IMR-90 (cell line): Measurements from ENCODE around the gene ZNF335. TPM values are rescaled to one million over a fixed set of nuclear protein-coding genes. Genes with fewer than 3 reads are reported as not detected.

ENCODE experiments used
- ATAC-seq: fragments of 200-7000 bp; cut with Tn5 transposase; 2 replicates; pipeline ENCODE4 v1.9.1; 2020; ENCODE audit warnings: low read depth, mild to moderate bottlenecking, moderate library complexity
- BruUV-seq: library from RNA; stranded (reverse); fragments of 400-500 nt; replicated peaks from 2 replicates; lab custom pipeline; 2021; lab: Mats Ljungman, UMichigan
- CTCF ChIA-PET: fragments of 300-600 bp; formaldehyde crosslinking; extraction: SDS; loops from one replicate; lab custom pipeline; 2021; ENCODE audit warnings: antibody characterized with exemption; lab: Yijun Ruan, JAX
- POLR2A ChIA-PET: fragments of 300-600 bp; sonication (Branson Sonifier 250); formaldehyde crosslinking; loops from one replicate; lab custom pipeline; 2022; ENCODE audit warnings: antibody characterized with exemption; ENCODE audit not compliant: unreplicated experiment; lab: Charles Lee
- DNase-seq: peaks from one replicate; pipeline ENCODE4 v3.0.0; 2013
- H2AFZ ChIP-seq: replicated peaks from 2 replicates; pipeline ENCODE3; 2013; ENCODE audit warnings: low read length, mild to moderate bottlenecking; ENCODE audit not compliant: poor library complexity
- H2AK5ac ChIP-seq: 2 replicates; pipeline ENCODE4 v1.6.1; 2013; ENCODE audit warnings: low read depth, low read length, inconsistent platforms
- H2AK9ac ChIP-seq: replicated peaks from 2 replicates; pipeline ENCODE3; 2013; ENCODE audit warnings: mild to moderate bottlenecking, low read depth, low read length, moderate library complexity; ENCODE audit not compliant: poor library complexity
- H2BK120ac ChIP-seq: 2 replicates; pipeline ENCODE4 v1.6.1; 2013; ENCODE audit warnings: low read depth, low read length, inconsistent platforms
- H2BK15ac ChIP-seq: 3 replicates; pipeline ENCODE4 v1.6.1; 2013; ENCODE audit warnings: low read depth, low read length, inconsistent platforms
- H2BK20ac ChIP-seq: 2 replicates; pipeline ENCODE4 v1.6.1; 2013; ENCODE audit warnings: low read depth, mild to moderate bottlenecking, inconsistent platforms, low read length, moderate library complexity
- H2BK5ac ChIP-seq: 2 replicates; pipeline ENCODE4 v1.6.1; 2013; ENCODE audit warnings: mild to moderate bottlenecking, low read depth, low read length, inconsistent platforms; ENCODE audit not compliant: poor library complexity, severe bottlenecking
- H3K14ac ChIP-seq: replicated peaks from 2 replicates; pipeline ENCODE4 v1.6.1; 2013; ENCODE audit warnings: low read depth, low read length, inconsistent platforms
- H3K18ac ChIP-seq: 2 replicates; pipeline ENCODE4 v1.6.1; 2013; ENCODE audit warnings: low read depth, low read length, control low read depth
- H3K23ac ChIP-seq: 2 replicates; pipeline ENCODE4 v1.6.1; 2013; ENCODE audit warnings: low read depth, low read length, inconsistent platforms
- H3K27ac ChIP-seq: 2 replicates; pipeline ENCODE4 v1.5.1; 2013; ENCODE audit warnings: mild to moderate bottlenecking, control low read depth, low read length; ENCODE audit not compliant: insufficient read depth
- H3K27me3 ChIP-seq: 2 replicates; pipeline ENCODE4 v1.6.1; 2013; ENCODE audit warnings: low read length; ENCODE audit not compliant: control insufficient read depth, insufficient read depth
- H3K36me3 ChIP-seq: 2 replicates; pipeline ENCODE4 v1.6.1; 2013; ENCODE audit warnings: low read length, mixed read lengths; ENCODE audit not compliant: control insufficient read depth, insufficient read depth
- H3K4ac ChIP-seq: 2 replicates; pipeline ENCODE4 v1.6.1; 2013; ENCODE audit warnings: low read depth, low read length, inconsistent platforms
- H3K4me1 ChIP-seq: 2 replicates; pipeline ENCODE4 v1.6.1; 2013; ENCODE audit warnings: low read length, mixed read lengths; ENCODE audit not compliant: control insufficient read depth, insufficient read depth
- H3K4me2 ChIP-seq: 2 replicates; pipeline ENCODE4 v1.6.1; 2013; ENCODE audit warnings: low read depth, mild to moderate bottlenecking, control low read depth, low read length, moderate library complexity
- H3K4me3 ChIP-seq: 2 replicates; pipeline ENCODE4 v1.5.1; 2013; ENCODE audit warnings: low read depth, mild to moderate bottlenecking, control low read depth, low read length, moderate library complexity; ENCODE audit not compliant: insufficient read depth
- H3K56ac ChIP-seq: 2 replicates; pipeline ENCODE4 v1.6.1; 2013; ENCODE audit warnings: low read length, inconsistent platforms; ENCODE audit not compliant: insufficient read depth; ENCODE audit errors: extremely low read depth
- H3K79me1 ChIP-seq, 2 experiments: 2 replicates each; pipeline ENCODE4 v1.6.1; 2013; ENCODE audit warnings: low read length in 2 of 2, inconsistent platforms in 1 of 2, low read depth in 1 of 2
- H3K9ac ChIP-seq: 2 replicates; pipeline ENCODE4 v1.6.1; 2013; ENCODE audit warnings: low read depth, low read length, control low read depth
- H3K9me1 ChIP-seq: 2 replicates; pipeline ENCODE4 v1.6.1; 2013; ENCODE audit warnings: low read length, inconsistent platforms; ENCODE audit not compliant: insufficient read depth
- H3K9me3 ChIP-seq: 2 replicates; pipeline ENCODE4 v1.6.1; 2013; ENCODE audit warnings: low read length; ENCODE audit not compliant: control insufficient read depth, insufficient read depth
- H4K20me1 ChIP-seq: 2 replicates; pipeline ENCODE4 v1.6.1; 2013; ENCODE audit warnings: low read length, inconsistent platforms; ENCODE audit not compliant: insufficient read depth
- H4K5ac ChIP-seq: 2 replicates; pipeline ENCODE4 v1.6.1; 2013; ENCODE audit warnings: mild to moderate bottlenecking, low read depth, low read length, control low read depth
- H4K8ac ChIP-seq, 2 experiments: 2 replicates each; pipeline ENCODE4 v1.6.1; 2013; ENCODE audit warnings: low read depth in 2 of 2, low read length in 2 of 2, control low read depth in 1 of 2, inconsistent platforms in 1 of 2
- H4K91ac ChIP-seq: 2 replicates; pipeline ENCODE4 v1.6.1; 2013; ENCODE audit warnings: low read depth, low read length, inconsistent platforms; ENCODE audit not compliant: insufficient read depth
- MAFK ChIP-seq: IDR thresholded peaks from 2 replicates; pipeline ENCODE4 v1.6.1; 2012; ENCODE audit warnings: low read depth, low read length, improper control_type of control experiment
- MXI1 ChIP-seq: IDR thresholded peaks from 2 replicates; pipeline ENCODE4 v1.6.1; 2012; ENCODE audit warnings: low read depth, mild to moderate bottlenecking, low read length, moderate library complexity, borderline replicate concordance
- RCOR1 ChIP-seq: IDR thresholded peaks from 2 replicates; pipeline ENCODE4 v1.6.1; 2012; ENCODE audit warnings: mild to moderate bottlenecking, low read length, improper control_type of control experiment; ENCODE audit not compliant: insufficient replicate concordance
- WGBS, 2 experiments: methylation state at CpG; one replicate each; pipeline versions ENCODE4 v1.1.5 to v1.1.7; 2013; ENCODE audit warnings: missing lambda C conversion rate in 2 of 2; ENCODE audit not compliant: insufficient read length in 1 of 2; ENCODE audit errors: extremely low coverage in 2 of 2; 5-methylcytosine and 5-hydroxymethylcytosine counted together
- dilution Hi-C: fragments of 300-500 bp; cut with HindIII; formaldehyde crosslinking; loops from one replicate; pipeline ENCODE4 v1.14.3; 2018; ENCODE audit warnings: low sequenced_read_pairs; ENCODE audit not compliant: unreplicated experiment
- in situ Hi-C: fragments of 300-500 bp; cut with MboI; formaldehyde crosslinking; loops from 3 replicates; pipeline ENCODE4 v1.14.3; 2019; ENCODE audit warnings: low sequenced_read_pairs, inconsistent platforms, mixed read lengths
- intact Hi-C: fragments of 100-400 bp; cut with micrococcal nuclease; formaldehyde crosslinking; loops from 2 replicates; pipeline ENCODE4 v1.10.0; 2022
- polyA plus RNA-seq, 3 experiments: library from polyadenylated mRNA; depleted of rRNA; stranded (reverse); fragments of >200 nt; gene quantifications; 2 replicates each; pipeline ENCODE4 v1.2.3, GENCODE V29; 2012; ENCODE audit warnings: low replicate concordance in 1 of 3
- total RNA-seq: library from RNA; depleted of rRNA; stranded (reverse); fragments of >200 nt; gene quantifications from 2 replicates; pipeline ENCODE4 v1.2.3, GENCODE V29; 2012

Gene ZNF335
- total and polyA plus RNA-seq, 2 of the 4 experiments (the other 2 are of a cell fraction) = 11.8 to 17.8 TPM

- no peak for TF ChIP-seq MXI1
Measured at GRCh38 chr20:45913116-45913515, 58.9 kb downstream of the ZNF335 start (continued).

- Histone ChIP-seq H3K27me3 (no peaks in the 10 kb centered on the region), H4K5ac (peak overlapping the region; percentile 35), H3K4ac (peak overlapping the region; percentile 82), H3K56ac (peak overlapping the region; percentile 28; the same call in 1 of the 2 replicates), H4K8ac (peak overlapping the region; percentile 65 to 94), H2AFZ (peak overlapping the region; percentile 87), H2AK9ac (peak overlapping the region; percentile 82), H3K27ac (peak overlapping the region; percentile 27), H2BK20ac (peak overlapping the region; percentile 49), H4K20me1 (no peaks in the 10 kb centered on the region), H3K18ac (peak overlapping the region; percentile 14), H3K4me3 (peak overlapping the region; percentile 43; the same call in 1 of the 2 replicates), H2BK15ac (peak overlapping the region; percentile 20; the same call in 2 of the 3 replicates), H2BK120ac (peak overlapping the region; percentile 65), H3K79me1 (peaks cover 5 to 22% of the 10 kb centered on the region in 2 experiments; a peak in 3 of 4 replicates), H2AK5ac (peak overlapping the region; percentile 71; the same call in 1 of the 2 replicates), H3K4me2 (peak overlapping the region; percentile 88; the same call in 1 of the 2 replicates), H4K91ac (peak overlapping the region; percentile 13), H3K4me1 (peaks cover 13% of the 10 kb centered on the region), H3K9me1 (peaks cover 13% of the 10 kb centered on the region), H3K9ac (peak overlapping the region; percentile 3; the same call in 1 of the 2 replicates), H3K23ac (peak overlapping the region; percentile 85), H3K14ac (peak overlapping the region; percentile 94; the same call in 1 of the 2 replicates), H2BK5ac (peak overlapping the region; percentile 27), H3K36me3 (peaks cover 17% of the 10 kb centered on the region; the same call in 1 of the 2 replicates), H3K9me3 (no peaks in the 10 kb centered on the region)
- TF ChIP-seq RCOR1 = no peak
- TF ChIP-seq MXI1 = no peak
- no peak for TF ChIP-seq MAFK
- DNase-seq (no peak), ATAC-seq (no peak)
- in situ Hi-C loops (loop anchor here (25.0 kb wide), 1 partner anchor 575 kb away; the partner anchor contains the start of gene SDC4), dilution Hi-C loops (no loop called here), intact Hi-C loops (no loop called here)
- WGBS, 2 experiments = 12% methylated on average over 3 of the region's 4 CpGs; no CpG with 5 or more reads in 1 of the 2 experiments
- POLR2A ChIA-PET = no interaction called here
- BruUV-seq = no TSS peak
- CTCF ChIA-PET = no interaction called here
Measured at GRCh38 chr20:45912344-45912682, 59.7 kb downstream of the ZNF335 start.
